Transverse colon (tissue), 4 donors: Measurements from ENCODE around the gene MYRIP.

Experiments used
- EP300 ChIP-seq: sonication (generic); formaldehyde crosslinking; IDR thresholded peaks from one replicate; pipeline ENCODE4 v1.6.1; 2017; ENCODE audit warnings: antibody characterized with exemption, low read depth
- POLR2A ChIP-seq: fragments of 450-650 bp; IDR thresholded peaks from one replicate; pipeline ENCODE4 v1.6.1; 2016; ENCODE audit warnings: antibody characterized with exemption, mild to moderate bottlenecking, moderate library complexity
- POLR2AphosphoS5 ChIP-seq, 3 donors: sonication (generic); formaldehyde crosslinking; IDR thresholded peaks; one replicate each; pipeline ENCODE4 v1.6.1; 2016; ENCODE audit warnings: antibody characterized with exemption in 3 of 3
- TF ChIP-seq, protein P1 (sequence below), 5 experiments: fragments of 200-600 bp in 3 of 5; fragments of 450-650 bp in 2 of 5; sonication (generic) in 3 of 5; IDR thresholded peaks; 1 replicate in 2 of 5; 2 replicates in 3 of 5; pipeline ENCODE4 v1.5.1; 2016 to 2017; ENCODE audit warnings: antibody characterized with exemption in 5 of 5, inconsistent platforms in 3 of 5, mild to moderate bottlenecking in 2 of 5, moderate library complexity in 1 of 5

GRCh38 chr3:40185029-40185695, 375.8 kb downstream of the MYRIP start:
- TF ChIP-seq, protein P1, sequence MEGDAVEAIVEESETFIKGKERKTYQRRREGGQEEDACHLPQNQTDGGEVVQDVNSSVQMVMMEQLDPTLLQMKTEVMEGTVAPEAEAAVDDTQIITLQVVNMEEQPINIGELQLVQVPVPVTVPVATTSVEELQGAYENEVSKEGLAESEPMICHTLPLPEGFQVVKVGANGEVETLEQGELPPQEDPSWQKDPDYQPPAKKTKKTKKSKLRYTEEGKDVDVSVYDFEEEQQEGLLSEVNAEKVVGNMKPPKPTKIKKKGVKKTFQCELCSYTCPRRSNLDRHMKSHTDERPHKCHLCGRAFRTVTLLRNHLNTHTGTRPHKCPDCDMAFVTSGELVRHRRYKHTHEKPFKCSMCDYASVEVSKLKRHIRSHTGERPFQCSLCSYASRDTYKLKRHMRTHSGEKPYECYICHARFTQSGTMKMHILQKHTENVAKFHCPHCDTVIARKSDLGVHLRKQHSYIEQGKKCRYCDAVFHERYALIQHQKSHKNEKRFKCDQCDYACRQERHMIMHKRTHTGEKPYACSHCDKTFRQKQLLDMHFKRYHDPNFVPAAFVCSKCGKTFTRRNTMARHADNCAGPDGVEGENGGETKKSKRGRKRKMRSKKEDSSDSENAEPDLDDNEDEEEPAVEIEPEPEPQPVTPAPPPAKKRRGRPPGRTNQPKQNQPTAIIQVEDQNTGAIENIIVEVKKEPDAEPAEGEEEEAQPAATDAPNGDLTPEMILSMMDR (IDR thresholded peaks at IDR 0.05): no peak
- no peak for TF ChIP-seq POLR2A
- TF ChIP-seq POLR2AphosphoS5 (IDR thresholded peaks at IDR 0.05): no peak
- TF ChIP-seq EP300: no peak
